Caco-2 (cell line): ENCODE measurements around the gene ZNF521. TPM values are rescaled to one million over a fixed set of nuclear protein-coding genes. Genes with fewer than 3 reads are reported as not detected.

Experiments
- BruUV-seq: library from RNA; stranded (reverse); fragments of 400-500 nt; replicated peaks from 2 replicates; lab custom pipeline; 2021; lab: Mats Ljungman, UMichigan
- CTCF ChIA-PET: fragments of 300-600 bp; sonication (Branson Sonifier 250); formaldehyde crosslinking; loops from one replicate; lab custom pipeline; 2022; ENCODE audit warnings: antibody characterized with exemption; lab: Charles Lee
- POLR2A ChIA-PET: fragments of 300-600 bp; sonication (Branson Sonifier 250); formaldehyde crosslinking; loops from one replicate; lab custom pipeline; 2022; ENCODE audit warnings: antibody characterized with exemption; lab: Charles Lee
- DNase-seq, 2 experiments: peaks; one replicate each; pipeline versions ENCODE4 v3.0.0 to v3.0.0-alpha.2; 2020 to 2022
- H3K27me3 ChIP-seq: replicated peaks from 2 replicates; pipeline ENCODE4 v1.6.0; 2011; ENCODE audit warnings: low read length; ENCODE audit not compliant: control insufficient read depth, insufficient read depth
- H3K36me3 ChIP-seq: 2 replicates; pipeline ENCODE4 v1.5.1; 2011; ENCODE audit warnings: low read length; ENCODE audit not compliant: control insufficient read depth, insufficient read depth
- H3K4me1 ChIP-seq: fragments of 250-450 bp; sonication (Bioruptor Pico); 2 replicates; pipeline ENCODE4 v1.5.1; 2020; ENCODE audit warnings: mild to moderate bottlenecking
- H3K4me3 ChIP-seq: 2 replicates; pipeline ENCODE4 v1.5.1; 2011; ENCODE audit warnings: low read depth, mild to moderate bottlenecking, control low read depth, low read length
- H3K9me3 ChIP-seq: fragments of 250-450 bp; sonication (Bioruptor Pico); 2 replicates; pipeline ENCODE4 v1.5.1; 2020; ENCODE audit warnings: mild to moderate bottlenecking, moderate library complexity
- H3K27ac Mint-ChIP-seq: one replicate; pipeline ENCODE4 v1.8.0; 2022; ENCODE audit warnings: mixed read lengths; ENCODE audit not compliant: unreplicated experiment
- H3K27me3 Mint-ChIP-seq: one replicate; pipeline ENCODE4 v1.8.0; 2022; ENCODE audit warnings: mixed read lengths; ENCODE audit not compliant: insufficient read depth, unreplicated experiment
- H3K36me3 Mint-ChIP-seq: one replicate; pipeline ENCODE4 v1.8.0; 2022; ENCODE audit warnings: mild to moderate bottlenecking, mixed read lengths; ENCODE audit not compliant: insufficient read depth, unreplicated experiment
- H3K4me1 Mint-ChIP-seq: one replicate; pipeline ENCODE4 v1.8.0; 2022; ENCODE audit warnings: low read depth, mixed read lengths; ENCODE audit not compliant: unreplicated experiment
- H3K4me3 Mint-ChIP-seq: one replicate; pipeline ENCODE4 v1.8.0; 2022; ENCODE audit warnings: mild to moderate bottlenecking, moderate library complexity, mixed read lengths; ENCODE audit not compliant: unreplicated experiment
- H3K9me3 Mint-ChIP-seq: one replicate; pipeline ENCODE4 v1.8.0; 2022; ENCODE audit warnings: mixed read lengths; ENCODE audit not compliant: unreplicated experiment
- CTCF ChIP-seq, 2 experiments: fragments of 200-600 bp in 1 of 2; IDR thresholded peaks; 1 replicate in 1 of 2; 2 replicates in 1 of 2; pipeline versions ENCODE4 v1.5.1 to v1.8.0; 2011 to 2022; ENCODE audit warnings: antibody characterized with exemption in 1 of 2, control low read depth in 1 of 2, inconsistent platforms in 1 of 2, low read depth in 1 of 2, low read length in 1 of 2, mild to moderate bottlenecking in 1 of 2, moderate library complexity in 1 of 2; ENCODE audit not compliant: insufficient read depth in 1 of 2, severe bottlenecking in 1 of 2, unreplicated experiment in 1 of 2
- intact Hi-C: fragments of 100-400 bp; cut with micrococcal nuclease; formaldehyde crosslinking; loops from one replicate; pipeline ENCODE4 v1.10.0; 2022; ENCODE audit not compliant: unreplicated experiment
- total RNA-seq: library from RNA; stranded (reverse); gene quantifications from 2 replicates; pipeline ENCODE4 v1.2.3, GENCODE V29; 2022

The ZNF521 gene
- total RNA-seq, 1 experiment from 2014 or later = not detected

DNA sequence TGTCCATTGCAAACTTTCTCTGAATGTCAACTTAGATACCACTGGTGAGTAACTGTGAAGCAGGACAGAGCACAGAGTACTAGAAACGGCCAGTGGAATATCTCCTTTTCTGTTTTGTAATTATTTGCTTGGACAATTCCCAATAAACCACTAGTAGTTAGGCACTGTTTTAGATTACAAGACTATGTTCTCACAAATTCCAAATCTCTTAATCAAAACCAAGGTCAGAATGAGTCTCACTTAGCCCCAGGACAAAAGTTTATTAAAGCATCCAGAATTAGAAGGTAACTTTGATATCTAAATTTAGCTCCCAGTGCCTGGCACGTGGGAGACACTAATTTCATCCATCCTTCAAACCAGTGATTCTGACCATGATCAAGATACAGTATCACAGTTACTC lies 89.0 kb downstream of the ZNF521 start:
- Histone ChIP-seq H3K4me1 (no peaks in the 10 kb centered on the region), H3K9me3 (no peaks in the 10 kb centered on the region), H3K4me3 (no peak overlapping the region), H3K27me3 (no peaks in the 10 kb centered on the region), H3K36me3 (no peaks in the 10 kb centered on the region)
- H3K4me3 Mint-ChIP-seq = no peak overlapping the region
- peaks cover 11% of the 10 kb centered on the region for H3K27me3 Mint-ChIP-seq
- CTCF ChIA-PET = no interaction called here
- BruUV-seq = no TSS peak
- intact Hi-C loops = no loop called here
- no peaks in the 10 kb centered on the region for H3K4me1 Mint-ChIP-seq
- no peak overlapping the region for H3K27ac Mint-ChIP-seq
- DNase-seq = no peak
- no peak for TF ChIP-seq CTCF (IDR thresholded peaks at IDR 0.05; ENCODE audit: insufficient read depth in 1 of 2, low read depth in 1 of 2, low read length in 1 of 2, severe bottlenecking in 1 of 2, unreplicated experiment in 1 of 2)
- POLR2A ChIA-PET = no interaction called here
- no peaks in the 10 kb centered on the region for H3K36me3 Mint-ChIP-seq
- H3K9me3 Mint-ChIP-seq = no peaks in the 10 kb centered on the region

DNA sequence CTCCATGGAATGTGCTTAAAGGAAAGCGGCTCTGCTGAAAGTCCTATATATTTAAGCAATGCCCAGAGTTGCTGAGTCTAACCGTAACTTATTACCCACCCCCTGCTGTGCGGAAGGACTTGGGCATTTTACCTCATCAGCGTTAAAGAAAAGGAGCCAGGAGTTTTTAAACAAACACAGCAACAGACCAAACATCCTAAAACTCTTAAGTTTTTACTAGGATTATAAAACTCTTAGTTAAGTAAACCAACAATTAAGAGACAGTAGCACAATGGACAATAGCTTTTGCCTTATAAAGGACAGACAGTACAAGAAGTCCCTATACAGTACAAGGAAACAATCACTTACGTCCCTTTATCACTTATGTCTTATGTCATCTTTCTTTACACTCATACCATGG lies 90.2 kb downstream of the ZNF521 start:
- Histone ChIP-seq H3K4me3 (no peak overlapping the region), H3K36me3 (no peaks in the 10 kb centered on the region), H3K27me3 (no peaks in the 10 kb centered on the region), H3K9me3 (no peaks in the 10 kb centered on the region), H3K4me1 (no peaks in the 10 kb centered on the region)
- ChIA-PET CTCF (interaction anchor here (0.6 kb wide), 1 partner anchor 21 kb away, joined by 3 read pairs; no protein-coding TSS in a partner anchor), POLR2A (no interaction called here)
- Mint-ChIP-seq H3K9me3 (no peaks in the 10 kb centered on the region), H3K36me3 (no peaks in the 10 kb centered on the region), H3K27me3 (peaks cover 11% of the 10 kb centered on the region), H3K4me1 (no peaks in the 10 kb centered on the region), H3K4me3 (no peak overlapping the region), H3K27ac (no peak overlapping the region)
- intact Hi-C loops = no loop called here
- TF ChIP-seq CTCF (IDR thresholded peaks at IDR 0.05; ENCODE audit: insufficient read depth in 1 of 2, low read depth in 1 of 2, low read length in 1 of 2, severe bottlenecking in 1 of 2, unreplicated experiment in 1 of 2) = no peak
- DNase-seq = no peak
- no TSS peak for BruUV-seq

DNA sequence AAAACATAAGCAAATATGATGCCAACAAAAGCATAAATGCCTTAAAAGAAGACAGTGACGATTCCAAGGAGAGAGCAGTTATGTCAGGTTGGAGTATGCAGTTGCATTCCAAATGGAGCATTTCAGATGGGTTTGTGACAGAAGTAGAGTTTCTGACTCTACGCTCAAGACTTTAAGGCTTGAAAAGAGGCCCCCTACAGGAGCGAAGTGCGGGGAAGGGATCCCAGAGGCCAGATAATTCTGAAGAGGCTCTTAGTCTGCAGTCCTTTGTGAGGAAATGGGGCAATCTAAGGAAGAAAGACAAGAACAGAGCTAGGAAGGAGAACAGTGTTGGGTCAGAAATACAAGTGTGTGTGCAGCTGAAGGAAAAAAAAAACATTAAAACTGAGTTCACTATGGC lies 95.5 kb downstream of the ZNF521 start:
- no peak for TF ChIP-seq CTCF (IDR thresholded peaks at IDR 0.05; ENCODE audit: insufficient read depth in 1 of 2, low read depth in 1 of 2, low read length in 1 of 2, severe bottlenecking in 1 of 2, unreplicated experiment in 1 of 2)
- DNase-seq = no peak
- Histone ChIP-seq H3K36me3 (no peaks in the 10 kb centered on the region), H3K4me1 (no peaks in the 10 kb centered on the region), H3K27me3 (no peaks in the 10 kb centered on the region), H3K4me3 (no peak overlapping the region), H3K9me3 (no peaks in the 10 kb centered on the region)
- POLR2A ChIA-PET = no interaction called here
- Mint-ChIP-seq H3K4me3 (no peak overlapping the region), H3K27me3 (peaks cover 9% of the 10 kb centered on the region), H3K4me1 (no peaks in the 10 kb centered on the region), H3K27ac (no peak overlapping the region), H3K9me3 (no peaks in the 10 kb centered on the region), H3K36me3 (no peaks in the 10 kb centered on the region)
- CTCF ChIA-PET = no interaction called here
- BruUV-seq = no TSS peak
- intact Hi-C loops = no loop called here
